MV-4-11 (cell line): ENCODE data around the gene NRBF2.

Experiments
- DNase-seq: peaks from one replicate; lab custom pipeline; 2025; lab: John Stamatoyannopoulos, UW

Gene NRBF2

GRCh38 chr10:63164166-63164623, 31.1 kb downstream of the NRBF2 start:
- DNase-seq: peak; percentile 7

- no peak for DNase-seq
Measured at GRCh38 chr10:63165249-63165648, 32.1 kb downstream of the NRBF2 start.

- DNase-seq: peak; percentile 69
Measured at GRCh38 chr10:63166742-63167258, 33.7 kb downstream of the NRBF2 start.

GRCh38 chr10:63168821-63169462, 35.8 kb downstream of the NRBF2 start:
- DNase-seq: no peak

- DNase-seq: no peak
Measured at GRCh38 chr10:63169624-63170023, 36.5 kb downstream of the NRBF2 start.

GRCh38 chr10:63171255-63171855, 38.2 kb downstream of the NRBF2 start:
- DNase-seq: no peak

- no peak for DNase-seq
Measured at GRCh38 chr10:63171926-63172325, 38.8 kb downstream of the NRBF2 start.

GRCh38 chr10:63173468-63174232, 40.5 kb downstream of the NRBF2 start:
- DNase-seq: peak; percentile 90

- DNase-seq: no peak
Measured at GRCh38 chr10:63175534-63175933, 42.4 kb downstream of the NRBF2 start.

GRCh38 chr10:63192826-63193225, 59.7 kb downstream of the NRBF2 start:
- DNase-seq: no peak

- no peak for DNase-seq
Measured at GRCh38 chr10:63197344-63198092, 64.4 kb downstream of the NRBF2 start.

GRCh38 chr10:63199716-63200115, 66.6 kb downstream of the NRBF2 start:
- no peak for DNase-seq

- no peak for DNase-seq
Measured at GRCh38 chr10:63200431-63200830, 67.3 kb downstream of the NRBF2 start.

- DNase-seq: no peak
Measured at GRCh38 chr10:63201118-63201517, 68.0 kb downstream of the NRBF2 start.
